CD4-positive, alpha-beta T cell (primary cell): ENCODE data around the gene TIAM1. TPM values are rescaled to one million over a fixed set of nuclear protein-coding genes. Genes with fewer than 3 reads are reported as not detected.

Experiments
- ATAC-seq: fragments of 200-7000 bp; cut with Tn5 transposase; one replicate; pipeline ENCODE4 v1.10.0; 2022; ENCODE audit warnings: mild to moderate bottlenecking; ENCODE audit not compliant: poor library complexity
- CTCF ChIA-PET: fragments of 350-600 bp; sonication (Branson Sonifier 250); formaldehyde crosslinking; loops from one replicate; lab custom pipeline; 2021; ENCODE audit warnings: antibody characterized with exemption, inconsistent platforms; lab: Charles Lee
- POLR2A ChIA-PET: fragments of 350-600 bp; sonication (Branson Sonifier 250); formaldehyde crosslinking; loops from one replicate; lab custom pipeline; 2021; ENCODE audit warnings: antibody characterized with exemption, inconsistent platforms; lab: Charles Lee
- DNase-seq, 14 experiments: peaks; one replicate each; pipeline ENCODE4 v3.0.0-alpha.2; 2013 to 2020; ENCODE audit warnings: mixed read lengths in 2 of 14
- H3K27ac ChIP-seq, 2 donors: one replicate each; pipeline versions ENCODE4 v1.5.1 to v1.7.0; 2013; ENCODE audit warnings: low read length in 2 of 2, low read depth in 1 of 2, mild to moderate bottlenecking in 1 of 2
- H3K27me3 ChIP-seq, 2 experiments: 1 replicate in 1 of 2; 2 replicates in 1 of 2; pipeline versions ENCODE4 v1.6.1 to v1.7.0; 2013; ENCODE audit warnings: low read length in 2 of 2, control low read depth in 1 of 2, mild to moderate bottlenecking in 1 of 2, moderate library complexity in 1 of 2; ENCODE audit not compliant: insufficient read depth in 2 of 2, control insufficient read depth in 1 of 2
- H3K36me3 ChIP-seq: one replicate; pipeline ENCODE4 v1.6.1; 2013; ENCODE audit warnings: low read length, control low read depth; ENCODE audit not compliant: insufficient read depth
- H3K4me1 ChIP-seq: one replicate; pipeline ENCODE4 v1.6.1; 2013; ENCODE audit warnings: low read length, control low read depth; ENCODE audit not compliant: insufficient read depth
- H3K4me3 ChIP-seq: one replicate; pipeline ENCODE4 v1.5.1; 2013; ENCODE audit warnings: mild to moderate bottlenecking, low read length, moderate library complexity
- H3K9me3 ChIP-seq, 2 experiments: 1 replicate in 1 of 2; 2 replicates in 1 of 2; pipeline versions ENCODE4 v1.6.1 to v1.7.0; 2013; ENCODE audit warnings: low read length in 2 of 2, mild to moderate bottlenecking in 2 of 2, control low read depth in 1 of 2, moderate library complexity in 1 of 2; ENCODE audit not compliant: control insufficient read depth in 1 of 2, insufficient read depth in 1 of 2
- H3K27ac Mint-ChIP-seq: one replicate; pipeline ENCODE4 v1.8.0; 2020; ENCODE audit warnings: mixed read lengths
- H3K27me3 Mint-ChIP-seq: one replicate; pipeline ENCODE4 v1.8.0; 2021; ENCODE audit warnings: mixed read lengths
- H3K36me3 Mint-ChIP-seq: one replicate; pipeline ENCODE4 v1.8.0; 2021; ENCODE audit warnings: low read depth, mixed read lengths
- H3K4me1 Mint-ChIP-seq: one replicate; pipeline ENCODE4 v1.8.0; 2021; ENCODE audit warnings: low read depth, mixed read lengths
- H3K4me3 Mint-ChIP-seq: one replicate; pipeline ENCODE4 v1.8.0; 2020; ENCODE audit warnings: mild to moderate bottlenecking, mixed read lengths
- H3K9me3 Mint-ChIP-seq: one replicate; pipeline ENCODE4 v1.8.0; 2020; ENCODE audit warnings: mixed read lengths
- intact Hi-C, 2 experiments: fragments of 100-400 bp; cut with DNase I in 1 of 2; cut with micrococcal nuclease in 1 of 2; formaldehyde crosslinking; loops; one replicate each; pipeline versions ENCODE4 v1.15.1 to v1.9.0; 2023 to 2025; cut with DNase I, micrococcal nuclease
- total RNA-seq, 174 experiments: library from RNA in 2 of 174; stranded (reverse) in 2 of 174; gene quantifications; one replicate each; pipeline ENCODE4 v1.2.3 and lab custom pipeline; 2021 to 2026
- TF ChIP-seq, protein P1 (sequence below): fragments of 200-600 bp; IDR thresholded peaks from one replicate; pipeline ENCODE4 v1.8.0; 2022; ENCODE audit warnings: antibody characterized with exemption, mild to moderate bottlenecking

TIAM1 gene
- total RNA-seq, 2 experiments from 2014 or later = 39.6 to 39.8 TPM

DNA sequence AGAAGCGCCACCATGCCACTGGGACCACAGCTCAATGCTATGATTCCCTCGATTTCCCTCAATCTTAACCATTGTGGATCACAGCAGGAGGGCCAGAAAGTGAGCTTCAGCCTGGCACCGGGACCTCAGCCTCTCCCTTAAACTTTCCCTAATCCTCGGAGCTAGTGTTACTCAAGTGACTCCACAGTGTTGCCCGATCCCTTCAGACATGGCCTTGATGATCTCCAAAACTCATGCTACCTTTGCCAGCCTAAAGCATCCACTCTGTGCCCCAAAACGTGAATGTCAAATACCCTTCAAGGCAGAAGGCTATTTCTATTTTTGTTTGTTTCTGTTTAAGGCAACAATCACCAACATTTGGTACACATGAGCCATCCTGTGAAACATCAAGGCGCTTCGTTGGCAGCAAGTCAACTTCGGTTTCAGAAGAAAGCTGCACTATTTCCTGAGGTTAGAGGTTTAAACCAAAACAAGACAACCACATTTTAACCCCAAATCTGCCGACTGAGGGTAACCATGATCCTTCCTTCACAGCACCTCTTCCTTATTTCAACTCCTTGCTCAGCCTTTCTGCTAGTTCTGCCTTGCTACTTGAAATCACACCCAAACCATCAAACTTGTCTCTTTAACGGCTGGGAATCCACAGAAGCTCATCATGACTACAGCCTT, 211.4 kb downstream of the TIAM1 start:
- peaks cover 87% of the 10 kb centered on the region for H3K36me3 Mint-ChIP-seq
- ATAC-seq (peak; percentile 91), DNase-seq (peak; percentile 52 to 92 (median 71))
- TF ChIP-seq, protein P1, sequence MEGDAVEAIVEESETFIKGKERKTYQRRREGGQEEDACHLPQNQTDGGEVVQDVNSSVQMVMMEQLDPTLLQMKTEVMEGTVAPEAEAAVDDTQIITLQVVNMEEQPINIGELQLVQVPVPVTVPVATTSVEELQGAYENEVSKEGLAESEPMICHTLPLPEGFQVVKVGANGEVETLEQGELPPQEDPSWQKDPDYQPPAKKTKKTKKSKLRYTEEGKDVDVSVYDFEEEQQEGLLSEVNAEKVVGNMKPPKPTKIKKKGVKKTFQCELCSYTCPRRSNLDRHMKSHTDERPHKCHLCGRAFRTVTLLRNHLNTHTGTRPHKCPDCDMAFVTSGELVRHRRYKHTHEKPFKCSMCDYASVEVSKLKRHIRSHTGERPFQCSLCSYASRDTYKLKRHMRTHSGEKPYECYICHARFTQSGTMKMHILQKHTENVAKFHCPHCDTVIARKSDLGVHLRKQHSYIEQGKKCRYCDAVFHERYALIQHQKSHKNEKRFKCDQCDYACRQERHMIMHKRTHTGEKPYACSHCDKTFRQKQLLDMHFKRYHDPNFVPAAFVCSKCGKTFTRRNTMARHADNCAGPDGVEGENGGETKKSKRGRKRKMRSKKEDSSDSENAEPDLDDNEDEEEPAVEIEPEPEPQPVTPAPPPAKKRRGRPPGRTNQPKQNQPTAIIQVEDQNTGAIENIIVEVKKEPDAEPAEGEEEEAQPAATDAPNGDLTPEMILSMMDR = no peak
- Histone ChIP-seq H3K36me3 (peaks cover 53% of the 10 kb centered on the region), H3K4me1 (peaks cover 33% of the 10 kb centered on the region), H3K27me3 (no peaks in the 10 kb centered on the region), H3K4me3 (peak overlapping the region; percentile 35), H3K9me3 (no peaks in the 10 kb centered on the region), H3K27ac (peak overlapping the region in 1 of 2 donors; percentile 43)
- H3K27me3 Mint-ChIP-seq = no peaks in the 10 kb centered on the region
- H3K27ac Mint-ChIP-seq = peak overlapping the region; percentile 79
- CTCF ChIA-PET = interaction anchor here (0.9 to 1.2 kb wide), 5 partner anchors 14 to 49 kb away, joined by 3 to 4 read pairs (median 3); no protein-coding TSS in a partner anchor
- POLR2A ChIA-PET = interaction anchor here (0.8 to 6.5 kb wide), 23 partner anchors 9 to 522 kb away, joined by 3 to 100 read pairs (median 6); no protein-coding TSS in a partner anchor
- H3K9me3 Mint-ChIP-seq = no peaks in the 10 kb centered on the region
- intact Hi-C loops = loop anchor here (1.0 to 2.0 kb wide), 5 partner anchors 15 to 526 kb away; partner anchors contain the start of gene SOD1 (in 1 of the 2)
- peaks cover 64% of the 10 kb centered on the region for H3K4me1 Mint-ChIP-seq
- peak overlapping the region; percentile 68 for H3K4me3 Mint-ChIP-seq

DNA sequence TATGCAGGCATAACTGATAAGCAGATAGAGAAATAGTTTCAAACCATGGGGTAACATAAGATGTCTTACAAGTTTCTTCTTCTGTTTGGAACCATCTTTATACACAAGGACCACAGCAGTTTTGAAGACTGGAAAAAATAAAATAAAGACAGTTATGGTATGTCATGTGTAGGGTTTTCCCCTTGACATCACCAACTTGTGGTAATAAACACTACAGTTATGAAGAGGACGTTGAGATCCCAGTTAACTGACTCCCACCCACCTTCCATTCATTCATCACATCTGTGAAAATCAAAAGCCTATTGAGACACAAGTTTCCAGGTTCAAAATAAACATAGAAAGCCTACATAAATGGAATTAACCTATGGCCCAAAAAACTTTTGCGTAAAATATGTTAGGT, 213.2 kb downstream of the TIAM1 start:
- Mint-ChIP-seq H3K9me3 (no peaks in the 10 kb centered on the region), H3K27me3 (no peaks in the 10 kb centered on the region), H3K4me1 (peaks cover 58% of the 10 kb centered on the region), H3K4me3 (peak overlapping the region; percentile 12), H3K27ac (peak overlapping the region; percentile 79), H3K36me3 (peaks cover 87% of the 10 kb centered on the region)
- ChIA-PET POLR2A (interaction anchor here (0.7 to 1.5 kb wide), 2 partner anchors 28 to 50 kb away, joined by 3 to 4 read pairs; no protein-coding TSS in a partner anchor), CTCF (interaction anchor here (1.2 kb wide), 1 partner anchor 50 kb away, joined by 3 read pairs; no protein-coding TSS in a partner anchor)
- H3K36me3 ChIP-seq = peaks cover 60% of the 10 kb centered on the region
- intact Hi-C loops = no loop called here
- no peak overlapping the region for H3K27ac ChIP-seq
- no peaks in the 10 kb centered on the region for H3K9me3 ChIP-seq
- DNase-seq (no peak), ATAC-seq (no peak)
- TF ChIP-seq, protein P1 = no peak
- no peaks in the 10 kb centered on the region for H3K27me3 ChIP-seq
- no peak overlapping the region for H3K4me3 ChIP-seq
- H3K4me1 ChIP-seq = peaks cover 33% of the 10 kb centered on the region

DNA sequence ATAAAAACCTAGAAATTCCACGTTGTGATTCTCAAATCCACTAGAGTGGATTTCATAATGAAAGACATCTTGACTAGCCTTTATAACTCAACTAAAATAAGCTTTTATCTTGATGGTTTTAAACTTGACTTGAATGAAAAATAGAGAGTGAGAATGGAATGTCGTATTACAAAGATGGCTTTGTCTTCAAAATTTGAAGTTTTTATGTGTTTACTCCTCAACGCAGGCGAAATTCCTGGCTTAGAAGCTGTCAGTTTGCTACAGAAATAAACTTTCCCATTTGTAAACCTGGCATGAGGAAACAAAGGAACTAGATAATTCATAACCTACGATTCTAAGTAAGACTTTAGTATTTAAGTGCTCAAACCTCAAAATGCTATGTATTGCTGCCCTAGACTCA, 215.8 kb downstream of the TIAM1 start:
- Mint-ChIP-seq H3K4me3 (no peak overlapping the region), H3K4me1 (peaks cover 37% of the 10 kb centered on the region), H3K9me3 (no peaks in the 10 kb centered on the region), H3K36me3 (peaks cover 94% of the 10 kb centered on the region), H3K27me3 (no peaks in the 10 kb centered on the region), H3K27ac (no peak overlapping the region)
- CTCF ChIA-PET = no interaction called here
- DNase-seq (no peak), ATAC-seq (no peak)
- no peak overlapping the region for H3K27ac ChIP-seq
- H3K27me3 ChIP-seq = no peaks in the 10 kb centered on the region
- H3K9me3 ChIP-seq = no peaks in the 10 kb centered on the region
- POLR2A ChIA-PET = interaction anchor here (0.7 to 0.9 kb wide), 2 partner anchors 31 to 53 kb away, joined by 3 read pairs; no protein-coding TSS in a partner anchor
- H3K36me3 ChIP-seq = peaks cover 66% of the 10 kb centered on the region
- H3K4me1 ChIP-seq = peaks cover 18% of the 10 kb centered on the region
- H3K4me3 ChIP-seq = no peak overlapping the region
- intact Hi-C loops = no loop called here
- TF ChIP-seq, protein P1 = no peak
